ENCODE data around the gene MAN1C1.

MAN1C1 gene

DNA sequence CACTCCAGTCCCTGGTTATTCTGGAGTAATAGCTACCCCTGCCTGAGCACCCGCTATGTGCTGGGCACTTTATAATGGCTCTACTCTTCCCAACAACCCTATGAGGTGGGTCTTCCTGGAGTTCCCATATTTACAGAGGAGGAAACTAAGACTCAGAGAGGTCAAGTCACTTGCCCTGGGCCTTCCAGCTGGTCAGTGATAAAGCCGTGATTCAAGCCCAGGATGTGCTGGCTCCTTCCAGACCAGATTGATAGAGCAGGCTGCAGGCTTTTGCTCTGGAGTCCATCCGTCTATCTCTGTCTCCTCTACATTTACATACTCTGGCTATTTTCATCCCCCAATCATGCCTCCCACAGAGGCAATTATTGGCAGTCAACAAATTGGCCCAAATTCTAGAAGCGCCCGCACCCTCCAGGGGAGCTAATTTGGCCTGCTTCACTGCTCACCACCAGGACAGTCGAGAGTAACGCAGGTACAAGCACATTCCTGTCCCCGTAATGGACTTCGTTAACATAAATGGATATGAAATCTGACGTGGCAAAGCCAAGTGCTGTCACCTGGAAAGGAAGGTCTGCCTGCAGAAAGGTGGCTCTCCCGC is 143.6 kb downstream of the MAN1C1 start:
- DNase-seq (ENCODE audit: low spot score): no peak
- TF ChIP-seq, protein P1, sequence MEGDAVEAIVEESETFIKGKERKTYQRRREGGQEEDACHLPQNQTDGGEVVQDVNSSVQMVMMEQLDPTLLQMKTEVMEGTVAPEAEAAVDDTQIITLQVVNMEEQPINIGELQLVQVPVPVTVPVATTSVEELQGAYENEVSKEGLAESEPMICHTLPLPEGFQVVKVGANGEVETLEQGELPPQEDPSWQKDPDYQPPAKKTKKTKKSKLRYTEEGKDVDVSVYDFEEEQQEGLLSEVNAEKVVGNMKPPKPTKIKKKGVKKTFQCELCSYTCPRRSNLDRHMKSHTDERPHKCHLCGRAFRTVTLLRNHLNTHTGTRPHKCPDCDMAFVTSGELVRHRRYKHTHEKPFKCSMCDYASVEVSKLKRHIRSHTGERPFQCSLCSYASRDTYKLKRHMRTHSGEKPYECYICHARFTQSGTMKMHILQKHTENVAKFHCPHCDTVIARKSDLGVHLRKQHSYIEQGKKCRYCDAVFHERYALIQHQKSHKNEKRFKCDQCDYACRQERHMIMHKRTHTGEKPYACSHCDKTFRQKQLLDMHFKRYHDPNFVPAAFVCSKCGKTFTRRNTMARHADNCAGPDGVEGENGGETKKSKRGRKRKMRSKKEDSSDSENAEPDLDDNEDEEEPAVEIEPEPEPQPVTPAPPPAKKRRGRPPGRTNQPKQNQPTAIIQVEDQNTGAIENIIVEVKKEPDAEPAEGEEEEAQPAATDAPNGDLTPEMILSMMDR (conservative IDR thresholded peaks at IDR 0.05; ENCODE audit: low read depth): no peak
- no peak overlapping the region for H3K27ac ChIP-seq
- POLR2A ChIA-PET (ENCODE audit: low non-redundant PET): no interaction called here
- CTCF ChIA-PET: no interaction called here

DNA sequence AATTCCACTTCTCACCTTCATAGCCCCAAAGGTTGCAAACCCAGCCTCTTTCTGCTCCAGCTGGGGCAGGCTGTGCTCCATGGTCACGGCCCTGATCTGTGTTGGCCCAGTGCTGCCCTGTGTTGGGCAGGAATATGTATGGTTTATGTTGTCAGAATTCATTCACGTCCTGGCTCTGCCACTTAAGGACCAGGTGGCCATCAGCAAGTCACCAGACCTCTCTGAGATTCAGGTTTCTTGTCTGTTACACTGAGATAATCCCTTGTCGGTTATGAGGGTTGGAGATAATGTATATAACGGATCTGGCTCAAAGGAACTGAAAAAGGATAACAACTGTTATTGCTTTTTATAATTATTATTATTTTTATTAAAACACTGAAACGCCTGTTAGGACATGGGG is 144.3 kb downstream of the MAN1C1 start:
- no peak overlapping the region for H3K27ac ChIP-seq
- TF ChIP-seq, protein P1 (conservative IDR thresholded peaks at IDR 0.05; ENCODE audit: low read depth): no peak
- no peak for DNase-seq (ENCODE audit: low spot score)
- POLR2A ChIA-PET (ENCODE audit: low non-redundant PET): no interaction called here
- CTCF ChIA-PET: no interaction called here

DNA sequence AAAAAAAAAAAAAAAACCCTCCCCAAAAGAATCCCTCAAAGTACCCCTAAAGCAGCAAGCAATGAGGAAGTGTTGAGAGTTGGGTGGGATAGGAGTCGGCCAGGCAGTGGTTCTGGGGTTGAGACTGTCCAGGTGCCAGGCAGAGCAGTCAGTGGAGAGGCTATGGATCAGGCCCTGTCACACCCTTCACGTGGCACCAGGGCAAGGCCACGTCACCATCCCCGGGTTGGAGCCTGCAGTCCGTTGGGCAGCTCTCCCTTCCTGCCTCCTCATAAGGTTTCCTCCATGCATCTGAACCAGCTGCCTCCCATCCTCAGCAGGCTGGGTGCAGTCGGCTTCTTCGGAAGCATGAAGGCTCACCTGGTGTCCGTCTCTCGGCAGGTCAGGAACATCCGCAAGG is 146.9 kb downstream of the MAN1C1 start:
- ChIA-PET POLR2A (ENCODE audit: low non-redundant PET) (no interaction called here), CTCF (interaction anchor here (0.6 kb wide), 1 partner anchor 1098 kb away, joined by 3 read pairs; no protein-coding TSS in a partner anchor)
- H3K27ac ChIP-seq: no peak overlapping the region
- no peak for DNase-seq (ENCODE audit: low spot score)
- TF ChIP-seq, protein P1 (conservative IDR thresholded peaks at IDR 0.05; ENCODE audit: low read depth): no peak

DNA sequence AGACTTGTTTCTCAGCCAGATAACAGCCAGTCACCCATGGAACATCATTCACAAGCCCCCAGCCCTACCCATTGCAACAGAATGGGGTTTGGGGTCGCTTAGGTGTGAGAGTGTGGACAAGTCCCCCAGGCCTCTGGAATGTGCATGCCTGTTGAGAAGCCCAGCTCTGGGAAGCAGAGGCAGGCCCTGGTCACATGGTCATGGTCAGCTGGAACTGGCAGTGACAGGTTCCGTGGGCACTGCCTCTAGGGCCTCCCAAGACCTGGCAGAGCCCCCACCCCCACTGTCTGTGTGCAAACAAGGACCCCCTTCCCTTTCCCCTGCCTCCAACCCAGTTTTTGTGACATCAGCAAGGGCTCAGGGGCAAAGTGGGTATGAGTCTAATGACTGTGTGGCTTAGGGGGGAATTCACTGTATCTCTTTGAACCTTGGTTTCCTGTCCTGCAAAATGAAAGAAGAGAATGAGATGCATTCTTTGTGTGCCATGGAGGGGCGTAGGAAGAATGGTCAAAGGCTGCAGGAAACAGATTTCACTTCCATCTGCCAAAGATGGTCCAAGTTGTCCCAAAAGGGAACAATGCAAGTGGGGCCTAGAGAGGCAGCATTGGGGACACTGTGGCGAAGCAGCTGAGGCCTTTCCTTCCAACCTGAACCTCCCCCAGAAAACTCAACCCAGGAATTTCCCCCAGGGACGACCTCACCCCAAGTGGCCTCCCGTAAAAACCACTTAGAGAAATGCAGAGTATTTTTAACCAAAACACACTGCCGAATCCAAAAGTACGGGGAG is 148.7 kb downstream of the MAN1C1 start:
- ChIA-PET CTCF (no interaction called here), POLR2A (ENCODE audit: low non-redundant PET) (no interaction called here)
- TF ChIP-seq, protein P1 (conservative IDR thresholded peaks at IDR 0.05; ENCODE audit: low read depth): no peak
- H3K27ac ChIP-seq: no peak overlapping the region
- DNase-seq (ENCODE audit: low spot score): no peak

DNA sequence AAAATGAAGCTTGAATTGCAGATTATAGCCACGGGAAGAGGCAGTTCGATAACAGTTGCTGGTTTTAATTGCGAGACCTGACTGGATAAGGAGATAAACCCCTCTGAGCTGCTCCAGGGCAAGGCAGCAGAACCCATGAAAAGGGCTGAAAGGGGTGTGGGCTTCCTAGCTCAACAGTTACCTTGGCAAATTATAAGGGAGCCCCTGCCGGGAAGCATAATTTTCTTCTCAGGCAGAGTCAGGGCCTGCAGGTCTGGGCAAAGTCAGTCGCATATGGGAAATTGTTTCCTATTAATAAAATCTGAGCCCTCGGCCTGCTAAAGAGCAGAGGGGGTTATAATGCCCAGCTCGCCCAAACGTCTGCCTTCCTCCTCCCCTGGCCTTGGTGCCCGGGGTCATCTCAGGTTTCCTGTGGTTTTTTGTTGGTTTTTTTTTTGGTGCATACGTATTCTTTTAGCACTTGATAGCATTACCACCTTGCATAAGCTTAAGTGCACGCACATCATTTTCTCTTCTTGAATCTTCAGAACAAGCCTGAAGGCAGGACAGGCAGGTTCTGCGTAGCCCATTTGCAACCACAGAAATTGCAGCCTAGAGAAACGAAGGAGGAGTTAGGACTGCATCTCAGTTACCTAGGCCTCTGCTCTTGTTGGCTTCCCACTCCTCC is 149.5 kb downstream of the MAN1C1 start:
- TF ChIP-seq, protein P1 (conservative IDR thresholded peaks at IDR 0.05; ENCODE audit: low read depth): no peak
- ChIA-PET POLR2A (ENCODE audit: low non-redundant PET) (no interaction called here), CTCF (no interaction called here)
- DNase-seq (ENCODE audit: low spot score): no peak
- no peak overlapping the region for H3K27ac ChIP-seq

DNA sequence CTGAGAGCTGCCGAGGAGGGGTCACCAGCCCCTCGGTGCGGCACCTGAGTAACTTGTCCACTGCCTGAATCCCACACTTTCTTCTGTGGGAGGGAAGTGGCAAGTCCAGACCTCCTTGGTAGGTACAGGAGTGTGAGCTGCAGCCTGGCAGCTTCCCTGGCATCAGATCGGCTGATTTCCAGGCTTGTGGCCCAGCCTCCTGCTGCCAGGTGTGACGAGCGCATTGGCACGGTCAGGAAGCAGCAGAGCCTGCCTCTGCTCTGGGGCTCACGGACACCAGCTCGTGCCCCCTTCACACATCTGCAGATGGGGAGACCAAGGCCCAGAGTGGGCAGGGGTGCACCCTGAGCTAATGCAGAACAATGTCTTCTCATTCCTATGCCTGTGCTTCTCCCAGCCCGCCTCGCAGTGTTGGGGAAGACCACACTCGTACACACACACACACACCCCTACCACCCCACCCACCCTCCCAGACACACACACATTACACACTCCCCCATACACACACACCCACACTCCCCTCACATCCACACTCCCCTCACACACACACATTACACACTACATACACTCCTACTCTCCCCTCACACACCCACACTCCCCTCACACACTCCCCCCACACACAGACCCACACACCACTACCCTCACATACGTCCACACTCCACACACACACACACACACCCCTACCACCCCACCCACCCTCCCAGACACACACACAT is 150.3 kb downstream of the MAN1C1 start:
- H3K27ac ChIP-seq: no peak overlapping the region
- POLR2A ChIA-PET (ENCODE audit: low non-redundant PET): no interaction called here

More for the DNA sequence above, 150.3 kb downstream of the MAN1C1 start:
- CTCF ChIA-PET: no interaction called here
- no peak for DNase-seq (ENCODE audit: low spot score)
- TF ChIP-seq, protein P1 (conservative IDR thresholded peaks at IDR 0.05; ENCODE audit: low read depth): no peak

All from RWPE1 (cell line).